Right lobe of liver (tissue), 6 donors: ENCODE measurements around the gene SV2B. TPM values are rescaled to one million over a fixed set of nuclear protein-coding genes. Genes with fewer than 3 reads are reported as not detected.

Experiments
- ATAC-seq, 4 donors: fragments of 200-7000 bp; cut with Tn5 transposase; one replicate each; pipeline ENCODE4 v1.9.1; 2020; ENCODE audit warnings: mild to moderate bottlenecking in 4 of 4, moderate library complexity in 4 of 4
- DNase-seq, 3 donors: peaks; one replicate each; pipeline ENCODE4 v3.0.0-alpha.2; 2020
- H3K27ac ChIP-seq, 3 donors: fragments of 200-600 bp; one replicate each; pipeline ENCODE4 v1.8.0; 2022
- H3K27me3 ChIP-seq, 2 donors: fragments of 200-600 bp; one replicate each; pipeline ENCODE4 v1.8.0; 2022
- H3K36me3 ChIP-seq, 4 donors: fragments of 200-600 bp; sonication (generic) in 1 of 4; one replicate each; pipeline versions ENCODE4 v1.5.1 to v1.8.0; 2017 to 2022; ENCODE audit warnings: control low read depth in 1 of 4
- H3K4me1 ChIP-seq, 4 donors: fragments of 200-600 bp; sonication (generic) in 1 of 4; one replicate each; pipeline versions ENCODE4 v1.5.1 to v1.8.0; 2017 to 2022; ENCODE audit warnings: control low read depth in 1 of 4
- H3K4me3 ChIP-seq, 3 donors: fragments of 200-600 bp; one replicate each; pipeline ENCODE4 v1.8.0; 2022
- H3K9me3 ChIP-seq, 4 donors: fragments of 200-600 bp; sonication (generic) in 1 of 4; one replicate each; pipeline versions ENCODE4 v1.5.1 to v1.8.0; 2017 to 2022; ENCODE audit warnings: control low read depth in 1 of 4
- CTCF ChIP-seq, 4 donors: fragments of 200-600 bp in 3 of 4; fragments of 450-650 bp in 1 of 4; IDR thresholded peaks; one replicate each; pipeline versions ENCODE4 v1.5.1 to v1.8.0; 2016 to 2022; ENCODE audit warnings: antibody characterized with exemption in 4 of 4, mild to moderate bottlenecking in 2 of 4
- POLR2A ChIP-seq: fragments of 450-650 bp; IDR thresholded peaks from one replicate; pipeline ENCODE4 v1.6.1; 2017; ENCODE audit warnings: antibody characterized with exemption, mild to moderate bottlenecking
- WGBS: methylation state at CpG from one replicate; pipeline ENCODE4 v1.1.6; 2018; ENCODE audit warnings: low coverage, low lambda C conversion rate; ENCODE audit not compliant: insufficient coverage; ENCODE audit errors: missing lambda C conversion rate; 5-methylcytosine and 5-hydroxymethylcytosine counted together
- intact Hi-C, 2 donors: fragments of 100-400 bp; cut with DNase I; formaldehyde crosslinking; loops; one replicate each; pipeline versions ENCODE4 v1.11.2 to v1.14.1; 2022
- total RNA-seq, 6 experiments: library from RNA; depleted of rRNA in 2 of 6; stranded (reverse); fragments of >200 nt in 2 of 6; fragmentation: NEBNext Ultra II Directional in 3 of 6; extraction: Animal tissue kit (Norgen Biotek cat#: 25700) in 3 of 6; gene quantifications; one replicate each; pipeline versions ENCODE4 v1.1.0 to v1.2.4, GENCODE V29; 2016 to 2023
- donor health status: DM: no; HTN: yes; CAD: no.
- donor health status: DM: no; HTN: no; CAD: no.
- donor health status: DM: no; HTN: no; CAD: no.
- donor health status: DM: no; HTN: yes; CAD: no.
- donor health status: DM: no; HTN: yes; CAD: no.

SV2B gene
- total RNA-seq, 6 experiments from 2014 or later, result 0.06 to 0.81 (median 0.18) TPM; not detected in 1

GRCh38 chr15:91196768-91197167, 96.7 kb downstream of the SV2B start:
- no peaks in the 10 kb centered on the region for H3K9me3 ChIP-seq
- 80% methylated on average over 1 of the region's 5 CpGs for WGBS
- ATAC-seq (no peak), DNase-seq (no peak)
- H3K27me3 ChIP-seq, result no peaks in the 10 kb centered on the region
- H3K27ac ChIP-seq, result no peak overlapping the region
- no peaks in the 10 kb centered on the region for H3K36me3 ChIP-seq
- TF ChIP-seq POLR2A, result no peak
- TF ChIP-seq CTCF (IDR thresholded peaks at IDR 0.05), result no peak
- H3K4me1 ChIP-seq, result peaks cover 0 to 28% (median 3%) of the 10 kb centered on the region in 4 donors
- intact Hi-C loops, result no loop called here
- H3K4me3 ChIP-seq, result no peak overlapping the region

DNA sequence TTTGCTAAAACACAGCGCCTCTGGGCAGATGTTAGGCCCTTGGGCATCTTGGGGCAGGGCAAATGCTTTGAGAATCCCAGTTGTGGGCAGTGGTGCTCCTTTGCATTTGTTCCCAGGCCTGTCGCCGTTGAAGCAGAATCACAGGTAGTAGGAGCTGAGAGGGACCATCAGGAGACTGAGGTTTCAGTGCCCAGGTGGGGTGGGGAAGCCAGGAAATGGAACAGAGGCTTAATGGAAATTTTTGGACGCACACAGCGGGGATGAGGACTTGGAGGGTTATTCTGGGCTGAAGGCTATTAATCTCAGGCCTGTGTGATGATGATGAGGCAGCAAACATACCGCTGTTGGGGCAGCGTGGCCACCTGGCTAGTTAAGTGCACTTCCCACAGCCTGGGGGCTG, 99.5 kb downstream of the SV2B start:
- no peaks in the 10 kb centered on the region for H3K9me3 ChIP-seq
- H3K4me1 ChIP-seq, result peaks cover 0 to 28% (median 3%) of the 10 kb centered on the region in 4 donors
- H3K27ac ChIP-seq, result peak overlapping the region in 1 of 3 donors; percentile 78
- intact Hi-C loops, result no loop called here
- no peak overlapping the region for H3K4me3 ChIP-seq
- TF ChIP-seq CTCF (IDR thresholded peaks at IDR 0.05), result no peak
- WGBS, result 94% methylated on average over 5 of the region's 7 CpGs
- DNase-seq, result no peak
- no peak for ATAC-seq
- no peaks in the 10 kb centered on the region for H3K27me3 ChIP-seq
- H3K36me3 ChIP-seq, result no peaks in the 10 kb centered on the region

- Histone ChIP-seq H3K27ac (peak overlapping the region in 1 of 3 donors; percentile 78), H3K4me1 (peaks cover 0 to 28% (median 3%) of the 10 kb centered on the region in 4 donors), H3K4me3 (no peak overlapping the region), H3K9me3 (no peaks in the 10 kb centered on the region), H3K36me3 (no peaks in the 10 kb centered on the region), H3K27me3 (no peaks in the 10 kb centered on the region)
- DNase-seq (peak in 1 of 3 donors; percentile 68), ATAC-seq (peak; percentile 50 to 80 (median 62))
- intact Hi-C loops, result no loop called here
- no peak for TF ChIP-seq CTCF (IDR thresholded peaks at IDR 0.05)
- no peak for TF ChIP-seq POLR2A
- 47% methylated on average over 5 of the region's 5 CpGs for WGBS
Measured at GRCh38 chr15:91200101-91200754, 100.2 kb downstream of the SV2B start.

GRCh38 chr15:91202510-91203102, 102.5 kb downstream of the SV2B start:
- no peak overlapping the region for H3K4me3 ChIP-seq
- H3K27me3 ChIP-seq, result no peaks in the 10 kb centered on the region
- H3K4me1 ChIP-seq, result peaks cover 0 to 28% (median 3%) of the 10 kb centered on the region in 4 donors
- intact Hi-C loops, result no loop called here
- no peaks in the 10 kb centered on the region for H3K36me3 ChIP-seq
- no peak for DNase-seq
- no peak overlapping the region for H3K27ac ChIP-seq
- ATAC-seq, result no peak
- TF ChIP-seq POLR2A (no peak), CTCF (IDR thresholded peaks at IDR 0.05) (no peak)
- H3K9me3 ChIP-seq, result no peaks in the 10 kb centered on the region
